GM18526 (cell line): ENCODE results near the gene BAZ2B.

ENCODE experiments used
- POLR2A ChIP-seq: IDR thresholded peaks from 3 replicates; pipeline ENCODE4 v1.6.1; 2011; ENCODE audit not compliant: insufficient read length; ENCODE audit errors: extremely low read depth

BAZ2B gene

GRCh38 chr2:159399716-159400415 lies 216.5 kb downstream of the BAZ2B start:
- no peak for TF ChIP-seq POLR2A

GRCh38 chr2:159396799-159397198 lies 219.5 kb downstream of the BAZ2B start:
- TF ChIP-seq POLR2A, result no peak

GRCh38 chr2:159382447-159383028 lies 233.8 kb downstream of the BAZ2B start:
- no peak for TF ChIP-seq POLR2A

- TF ChIP-seq POLR2A, result no peak
Measured at GRCh38 chr2:159381574-159381973, 234.8 kb downstream of the BAZ2B start.

GRCh38 chr2:159380685-159381239 lies 235.6 kb downstream of the BAZ2B start:
- no peak for TF ChIP-seq POLR2A

GRCh38 chr2:159379181-159379580 lies 237.2 kb downstream of the BAZ2B start:
- TF ChIP-seq POLR2A, result no peak

- no peak for TF ChIP-seq POLR2A
Measured at GRCh38 chr2:159375241-159375640, 241.1 kb downstream of the BAZ2B start.

GRCh38 chr2:159371506-159371905 lies 244.8 kb downstream of the BAZ2B start:
- TF ChIP-seq POLR2A, result no peak

- TF ChIP-seq POLR2A, result no peak
Measured at GRCh38 chr2:159366538-159366937, 249.8 kb downstream of the BAZ2B start.

- no peak for TF ChIP-seq POLR2A
Measured at GRCh38 chr2:159362816-159363251, 253.5 kb downstream of the BAZ2B start.

- TF ChIP-seq POLR2A, result no peak
Measured at GRCh38 chr2:159362094-159362493, 254.3 kb downstream of the BAZ2B start.

GRCh38 chr2:159356053-159356554 lies 260.2 kb downstream of the BAZ2B start:
- no peak for TF ChIP-seq POLR2A

- no peak for TF ChIP-seq POLR2A
Measured at GRCh38 chr2:159351977-159352376, 264.4 kb downstream of the BAZ2B start.

- TF ChIP-seq POLR2A, result no peak
Measured at GRCh38 chr2:159349674-159350299, 266.6 kb downstream of the BAZ2B start.

- TF ChIP-seq POLR2A, result no peak
Measured at GRCh38 chr2:159326569-159327255, 289.6 kb downstream of the BAZ2B start.
